Rectal smooth muscle tissue (tissue), 1 donor: Measurements from ENCODE around the gene CEMIP.

ENCODE experiments used
- H3K27ac ChIP-seq: one replicate; pipeline ENCODE4 v1.7.0; 2013; ENCODE audit warnings: low read depth, low read length, inconsistent platforms
- H3K27me3 ChIP-seq: one replicate; pipeline ENCODE4 v1.7.0; 2013; ENCODE audit warnings: low read length; ENCODE audit not compliant: control insufficient read depth, insufficient read depth
- H3K36me3 ChIP-seq: one replicate; pipeline ENCODE4 v1.7.0; 2013; ENCODE audit warnings: low read length; ENCODE audit not compliant: control insufficient read depth, insufficient read depth
- H3K4me1 ChIP-seq: one replicate; pipeline ENCODE4 v1.7.0; 2013; ENCODE audit warnings: low read length; ENCODE audit not compliant: control insufficient read depth, insufficient read depth
- H3K4me3 ChIP-seq: one replicate; pipeline ENCODE4 v1.7.0; 2013; ENCODE audit warnings: low read length
- H3K9ac ChIP-seq: one replicate; pipeline ENCODE4 v1.7.0; 2013; ENCODE audit warnings: low read length

CEMIP gene

GRCh38 chr15:80778964-80779657, at the start of gene CEMIP:
Gene CEMIP, plus strand, starts transcription at chr15:80779370. Its CDS starts 94,510 bp downstream, at chr15:80873880.
- no peak within 1 kb of the TSS for H3K9ac ChIP-seq
- H3K4me1 ChIP-seq, result peaks cover 7% of the 10 kb centered on the region
- H3K36me3 ChIP-seq, result no peaks in the 10 kb centered on the region
- H3K27me3 ChIP-seq, result no peaks in the 10 kb centered on the region
- H3K27ac ChIP-seq, result no peak within 1 kb of the TSS
- peak within 1 kb of the TSS; percentile 60 for H3K4me3 ChIP-seq

GRCh38 chr15:80730387-80730786, 48.8 kb upstream of the CEMIP start:
- Histone ChIP-seq H3K4me3 (no peak overlapping the region), H3K9ac (no peak overlapping the region), H3K36me3 (no peaks in the 10 kb centered on the region), H3K27me3 (no peaks in the 10 kb centered on the region), H3K4me1 (peaks cover 4% of the 10 kb centered on the region), H3K27ac (no peak overlapping the region)

GRCh38 chr15:80730926-80731325, 48.2 kb upstream of the CEMIP start:
- peaks cover 4% of the 10 kb centered on the region for H3K4me1 ChIP-seq
- H3K27ac ChIP-seq, result no peak overlapping the region
- no peak overlapping the region for H3K4me3 ChIP-seq
- no peaks in the 10 kb centered on the region for H3K36me3 ChIP-seq
- H3K9ac ChIP-seq, result no peak overlapping the region
- no peaks in the 10 kb centered on the region for H3K27me3 ChIP-seq

- H3K27me3 ChIP-seq, result no peaks in the 10 kb centered on the region
- H3K27ac ChIP-seq, result no peak overlapping the region
- peaks cover 8% of the 10 kb centered on the region for H3K4me1 ChIP-seq
- no peak overlapping the region for H3K9ac ChIP-seq
- H3K36me3 ChIP-seq, result no peaks in the 10 kb centered on the region
- no peak overlapping the region for H3K4me3 ChIP-seq
Measured at GRCh38 chr15:80732167-80732566, 47.0 kb upstream of the CEMIP start.

GRCh38 chr15:80732818-80733217, 46.4 kb upstream of the CEMIP start:
- Histone ChIP-seq H3K27ac (no peak overlapping the region), H3K4me3 (no peak overlapping the region), H3K4me1 (peaks cover 8% of the 10 kb centered on the region), H3K27me3 (no peaks in the 10 kb centered on the region), H3K36me3 (no peaks in the 10 kb centered on the region), H3K9ac (no peak overlapping the region)

GRCh38 chr15:80733460-80733859, 45.7 kb upstream of the CEMIP start:
- peaks cover 8% of the 10 kb centered on the region for H3K4me1 ChIP-seq
- no peak overlapping the region for H3K4me3 ChIP-seq
- no peak overlapping the region for H3K27ac ChIP-seq
- H3K27me3 ChIP-seq, result no peaks in the 10 kb centered on the region
- H3K36me3 ChIP-seq, result no peaks in the 10 kb centered on the region
- H3K9ac ChIP-seq, result no peak overlapping the region

- Histone ChIP-seq H3K36me3 (no peaks in the 10 kb centered on the region), H3K27ac (no peak overlapping the region), H3K4me3 (no peak overlapping the region), H3K27me3 (no peaks in the 10 kb centered on the region), H3K4me1 (peaks cover 8% of the 10 kb centered on the region), H3K9ac (no peak overlapping the region)
Measured at GRCh38 chr15:80735344-80735743, 43.8 kb upstream of the CEMIP start.

GRCh38 chr15:80736560-80736959, 42.6 kb upstream of the CEMIP start:
- Histone ChIP-seq H3K27me3 (no peaks in the 10 kb centered on the region), H3K4me3 (no peak overlapping the region), H3K9ac (no peak overlapping the region), H3K4me1 (peaks cover 8% of the 10 kb centered on the region), H3K27ac (no peak overlapping the region), H3K36me3 (no peaks in the 10 kb centered on the region)

GRCh38 chr15:80739919-80740318, 39.3 kb upstream of the CEMIP start:
- H3K4me3 ChIP-seq, result no peak overlapping the region
- no peaks in the 10 kb centered on the region for H3K36me3 ChIP-seq
- H3K27ac ChIP-seq, result no peak overlapping the region
- H3K27me3 ChIP-seq, result no peaks in the 10 kb centered on the region
- H3K9ac ChIP-seq, result no peak overlapping the region
- peaks cover 4% of the 10 kb centered on the region for H3K4me1 ChIP-seq

- no peak overlapping the region for H3K9ac ChIP-seq
- H3K4me1 ChIP-seq, result no peaks in the 10 kb centered on the region
- no peaks in the 10 kb centered on the region for H3K36me3 ChIP-seq
- H3K27me3 ChIP-seq, result no peaks in the 10 kb centered on the region
- no peak overlapping the region for H3K4me3 ChIP-seq
- no peak overlapping the region for H3K27ac ChIP-seq
Measured at GRCh38 chr15:80742081-80742480, 37.1 kb upstream of the CEMIP start.

GRCh38 chr15:80743189-80743833, 35.9 kb upstream of the CEMIP start:
- H3K4me1 ChIP-seq, result no peaks in the 10 kb centered on the region

GRCh38 chr15:80744415-80744814, 34.8 kb upstream of the CEMIP start:
- H3K27ac ChIP-seq, result no peak overlapping the region
- H3K4me1 ChIP-seq, result no peaks in the 10 kb centered on the region
- H3K36me3 ChIP-seq, result peaks cover 2% of the 10 kb centered on the region
- no peaks in the 10 kb centered on the region for H3K27me3 ChIP-seq
- H3K9ac ChIP-seq, result no peak overlapping the region
- no peak overlapping the region for H3K4me3 ChIP-seq

More at GRCh38 chr15:80743189-80743833, 35.9 kb upstream of the CEMIP start:
- H3K36me3 ChIP-seq, result peaks cover 2% of the 10 kb centered on the region
- H3K4me3 ChIP-seq, result no peak overlapping the region
- no peak overlapping the region for H3K9ac ChIP-seq
- H3K27me3 ChIP-seq, result no peaks in the 10 kb centered on the region
- H3K27ac ChIP-seq, result no peak overlapping the region

GRCh38 chr15:80744826-80745225, 34.3 kb upstream of the CEMIP start:
- H3K36me3 ChIP-seq, result peaks cover 2% of the 10 kb centered on the region
- H3K4me3 ChIP-seq, result no peak overlapping the region
- no peak overlapping the region for H3K9ac ChIP-seq
- H3K27ac ChIP-seq, result no peak overlapping the region
- H3K27me3 ChIP-seq, result no peaks in the 10 kb centered on the region
- no peaks in the 10 kb centered on the region for H3K4me1 ChIP-seq
